ENCODE data around the gene NDUFAB1. TPM values are rescaled to one million over a fixed set of nuclear protein-coding genes. Genes with fewer than 3 reads are reported as not detected.
A peak's percentile ranks its signal among the peaks of the same experiment; 100 is the strongest.

NDUFAB1 gene
- total RNA-seq, 2 donors from 2014 or later, result 82.3 to 129 TPM

DNA sequence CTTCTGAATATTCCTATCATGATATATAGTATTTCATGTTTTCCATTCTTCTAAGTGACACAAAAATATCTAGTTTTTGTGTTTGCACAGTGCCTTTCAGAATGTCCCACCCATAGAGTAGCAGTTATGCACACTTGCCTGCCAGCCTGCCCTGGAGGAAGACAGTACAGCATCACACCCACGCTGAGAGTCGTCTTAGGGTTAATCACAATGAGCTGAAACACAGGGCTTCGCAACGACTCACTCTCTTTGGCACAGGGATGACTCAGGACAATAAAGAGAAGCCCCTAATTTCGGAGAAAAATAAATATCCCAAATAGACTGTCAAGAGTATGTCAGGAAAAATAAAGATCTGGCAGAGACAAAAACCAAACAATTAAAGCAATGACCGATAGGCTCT, 11.6 kb upstream of the NDUFAB1 start:
- Histone ChIP-seq H3K9me3 (no peaks in the 10 kb centered on the region), H3K36me3 (no peaks in the 10 kb centered on the region), H3K27ac (no peak overlapping the region), H3K27me3 (replicated peaks; ENCODE audit: insufficient read depth) (no peaks in the 10 kb centered on the region), H3K4me1 (replicated peaks) (no peaks in the 10 kb centered on the region), H3K4me3 (no peak overlapping the region)
- TF ChIP-seq, protein P1, sequence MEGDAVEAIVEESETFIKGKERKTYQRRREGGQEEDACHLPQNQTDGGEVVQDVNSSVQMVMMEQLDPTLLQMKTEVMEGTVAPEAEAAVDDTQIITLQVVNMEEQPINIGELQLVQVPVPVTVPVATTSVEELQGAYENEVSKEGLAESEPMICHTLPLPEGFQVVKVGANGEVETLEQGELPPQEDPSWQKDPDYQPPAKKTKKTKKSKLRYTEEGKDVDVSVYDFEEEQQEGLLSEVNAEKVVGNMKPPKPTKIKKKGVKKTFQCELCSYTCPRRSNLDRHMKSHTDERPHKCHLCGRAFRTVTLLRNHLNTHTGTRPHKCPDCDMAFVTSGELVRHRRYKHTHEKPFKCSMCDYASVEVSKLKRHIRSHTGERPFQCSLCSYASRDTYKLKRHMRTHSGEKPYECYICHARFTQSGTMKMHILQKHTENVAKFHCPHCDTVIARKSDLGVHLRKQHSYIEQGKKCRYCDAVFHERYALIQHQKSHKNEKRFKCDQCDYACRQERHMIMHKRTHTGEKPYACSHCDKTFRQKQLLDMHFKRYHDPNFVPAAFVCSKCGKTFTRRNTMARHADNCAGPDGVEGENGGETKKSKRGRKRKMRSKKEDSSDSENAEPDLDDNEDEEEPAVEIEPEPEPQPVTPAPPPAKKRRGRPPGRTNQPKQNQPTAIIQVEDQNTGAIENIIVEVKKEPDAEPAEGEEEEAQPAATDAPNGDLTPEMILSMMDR (IDR thresholded peaks at IDR 0.05), result no peak
- TF ChIP-seq POLR2AphosphoS5 (IDR thresholded peaks at IDR 0.05) (no peak), POLR2A (IDR thresholded peaks at IDR 0.05) (no peak)
- intact Hi-C loops (cut with DNase I), result no loop called here
- 78% methylated on average over 6 of the region's 6 CpGs for WGBS
- DNase-seq (ENCODE audit: low spot score), result no peak

DNA sequence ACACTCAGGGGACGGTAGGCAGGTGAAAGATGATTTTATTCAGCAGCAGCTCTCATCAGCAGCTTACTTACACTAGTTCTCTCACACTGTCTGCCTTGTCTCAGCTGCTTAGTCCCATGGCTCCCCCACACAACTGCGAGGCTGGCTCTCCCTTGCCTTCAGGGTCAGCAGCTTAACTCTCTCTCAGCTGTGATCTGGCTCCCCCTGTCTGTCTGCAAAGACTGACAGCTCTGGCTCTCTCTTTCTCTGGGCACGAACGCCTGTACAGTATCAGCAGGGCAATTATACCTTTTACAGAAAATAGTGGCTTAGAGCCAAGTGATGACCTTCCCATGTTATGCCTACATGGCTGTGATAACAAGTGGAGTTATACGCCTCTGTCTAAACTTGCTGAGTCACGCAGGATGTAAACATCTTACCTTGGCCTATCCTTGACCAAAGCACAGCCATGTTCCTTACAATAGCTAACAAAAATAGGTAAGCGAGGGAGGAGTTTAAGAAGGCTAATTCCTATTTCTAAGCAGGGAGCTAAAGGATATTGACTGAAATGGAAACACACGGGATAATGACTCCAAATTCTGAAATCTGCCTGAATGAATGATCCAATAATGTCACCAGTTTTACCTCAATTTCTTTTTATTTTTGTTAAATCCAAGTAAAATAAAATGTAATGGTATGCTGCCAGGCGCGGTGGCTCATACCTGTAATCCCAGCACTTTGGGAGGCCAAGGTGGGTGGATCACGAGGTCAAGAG, 1.1 kb upstream of the NDUFAB1 start:
- no peak for DNase-seq (ENCODE audit: low spot score)
- TF ChIP-seq, protein P1 (IDR thresholded peaks at IDR 0.05), result no peak
- TF ChIP-seq POLR2AphosphoS5 (IDR thresholded peaks at IDR 0.05) (no peak), POLR2A (IDR thresholded peaks at IDR 0.05) (no peak)
- Histone ChIP-seq H3K9me3 (no peaks in the 10 kb centered on the region), H3K4me3 (no peak overlapping the region), H3K4me1 (replicated peaks) (peaks cover 5% of the 10 kb centered on the region), H3K27me3 (replicated peaks; ENCODE audit: insufficient read depth) (no peaks in the 10 kb centered on the region), H3K27ac (no peak overlapping the region), H3K36me3 (no peaks in the 10 kb centered on the region)
- 89% methylated on average over 11 of the region's 11 CpGs for WGBS
- intact Hi-C loops (cut with DNase I), result no loop called here

DNA sequence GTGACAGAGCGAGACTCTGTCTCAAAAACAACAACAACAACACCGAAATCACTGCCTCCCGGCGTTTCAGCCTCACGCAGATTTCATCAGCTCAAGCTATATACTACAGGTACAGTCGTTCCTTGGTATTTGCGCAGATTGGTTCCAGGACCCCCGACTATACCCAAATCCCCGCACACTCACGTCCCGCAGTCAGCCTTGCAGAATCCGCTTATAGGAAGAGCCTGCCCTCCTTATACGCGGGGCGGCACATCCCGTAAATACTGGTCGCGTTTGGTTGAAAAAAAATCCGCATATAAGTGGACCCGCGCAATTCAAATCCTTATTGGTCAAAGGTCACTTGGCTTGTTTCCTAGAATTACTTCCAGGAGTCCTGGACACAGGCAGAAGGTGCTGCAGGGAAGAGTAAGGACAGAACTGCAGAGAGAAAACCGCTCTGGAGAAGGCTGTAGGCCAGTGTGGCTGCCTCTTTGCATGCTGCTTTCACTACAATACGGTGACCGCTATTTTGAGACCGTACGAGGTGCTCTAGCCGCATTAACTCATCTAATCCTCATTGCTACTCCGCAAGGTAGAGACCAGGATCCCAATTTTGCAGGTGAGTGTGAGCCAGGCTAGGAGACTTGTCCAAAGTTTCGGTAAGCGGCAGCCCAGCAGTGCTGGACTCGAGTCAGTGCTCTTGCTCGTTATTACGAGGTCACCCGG, 718 bp downstream of the NDUFAB1 start:
- no peaks in the 10 kb centered on the region for H3K36me3 ChIP-seq
- peak overlapping the region; percentile 67 to 77 for H3K27ac ChIP-seq
- intact Hi-C loops (cut with DNase I), result no loop called here
- WGBS, result 14% methylated on average over 34 of the region's 34 CpGs
- H3K9me3 ChIP-seq, result no peaks in the 10 kb centered on the region
- TF ChIP-seq, protein P1 (IDR thresholded peaks at IDR 0.05), result no peak
- TF ChIP-seq POLR2A (IDR thresholded peaks at IDR 0.05) (no peak), POLR2AphosphoS5 (IDR thresholded peaks at IDR 0.05) (no peak)
- peak overlapping the region; percentile 81 to 97 for H3K4me3 ChIP-seq
- no peak for DNase-seq (ENCODE audit: low spot score)
- no peaks in the 10 kb centered on the region for H3K27me3 ChIP-seq (replicated peaks; ENCODE audit: insufficient read depth)
- peaks cover 5% of the 10 kb centered on the region for H3K4me1 ChIP-seq (replicated peaks)

DNA sequence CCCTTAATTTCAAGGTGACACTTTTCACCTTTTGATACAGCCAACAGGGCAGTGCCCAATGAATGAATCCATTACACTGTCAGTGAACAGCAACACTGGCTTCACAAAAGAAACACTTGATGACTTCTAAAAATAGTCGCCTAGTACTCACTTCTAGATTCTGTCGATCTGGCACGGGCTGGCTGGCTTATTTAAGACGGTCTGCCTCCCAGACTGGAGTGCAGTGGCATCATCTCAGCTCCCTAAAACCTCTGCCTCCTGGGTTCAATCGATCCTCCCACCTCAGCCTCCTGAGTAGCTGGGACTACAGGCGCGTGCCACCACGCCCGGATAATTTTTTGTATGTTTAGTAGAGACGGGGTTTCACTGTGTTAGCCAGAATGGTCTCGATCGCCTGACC, 1.9 kb downstream of the NDUFAB1 start:
- TF ChIP-seq POLR2AphosphoS5 (IDR thresholded peaks at IDR 0.05), result no peak
- Histone ChIP-seq H3K4me1 (replicated peaks) (peaks cover 5% of the 10 kb centered on the region), H3K36me3 (no peaks in the 10 kb centered on the region), H3K9me3 (no peaks in the 10 kb centered on the region), H3K27me3 (replicated peaks; ENCODE audit: insufficient read depth) (no peaks in the 10 kb centered on the region), H3K4me3 (no peak overlapping the region), H3K27ac (no peak overlapping the region)
- DNase-seq (ENCODE audit: low spot score), result no peak
- 97% methylated on average over 12 of the region's 12 CpGs for WGBS
- intact Hi-C loops (cut with DNase I), result no loop called here

DNA sequence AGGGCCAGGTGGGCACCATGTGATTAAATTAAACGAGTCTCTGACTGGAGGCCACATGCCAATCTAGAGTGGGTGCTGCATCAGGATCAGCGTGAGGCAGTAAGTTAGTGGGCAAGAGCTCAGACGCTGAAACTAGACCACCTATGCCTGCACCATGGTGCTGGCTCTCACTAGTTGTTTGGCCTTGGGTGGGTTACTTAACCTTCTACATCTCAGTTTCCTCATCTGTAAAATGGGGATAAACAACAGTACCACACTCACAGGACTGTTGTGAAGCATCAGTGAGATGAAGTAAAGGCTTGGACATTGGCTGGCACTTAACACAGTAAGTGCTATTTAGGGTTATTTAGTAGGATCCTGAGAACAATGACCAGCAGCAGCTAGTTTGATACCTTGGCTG, 5.9 kb downstream of the NDUFAB1 start:
- Histone ChIP-seq H3K27me3 (replicated peaks; ENCODE audit: insufficient read depth) (no peaks in the 10 kb centered on the region), H3K9me3 (no peaks in the 10 kb centered on the region), H3K27ac (no peak overlapping the region), H3K4me1 (replicated peaks) (peaks cover 1% of the 10 kb centered on the region), H3K36me3 (peaks cover 0 to 5% of the 10 kb centered on the region in 2 donors), H3K4me3 (no peak overlapping the region)
- no peak for TF ChIP-seq POLR2A (IDR thresholded peaks at IDR 0.05)
- no peak for TF ChIP-seq POLR2AphosphoS5 (IDR thresholded peaks at IDR 0.05)
- TF ChIP-seq, protein P1 (IDR thresholded peaks at IDR 0.05), result no peak
- no peak for DNase-seq (ENCODE audit: low spot score)
- intact Hi-C loops (cut with DNase I), result no loop called here
- 94% methylated on average over 3 of the region's 3 CpGs for WGBS
